Loucy (cell line): ENCODE results near the gene TMA16.

ENCODE experiments used
- EZH2phosphoT487 ChIP-seq: fragments of 200-600 bp; IDR thresholded peaks from 2 replicates; pipeline ENCODE4 v1.6.1; 2018; ENCODE audit warnings: antibody characterized with exemption, mild to moderate bottlenecking, moderate library complexity, borderline replicate concordance
- TF ChIP-seq, protein P1 (sequence below): fragments of 200-600 bp; sonication (generic); conservative IDR thresholded peaks from 2 replicates; pipeline ENCODE4 v1.5.1; 2014; ENCODE audit warnings: mild to moderate bottlenecking, antibody characterized with exemption, low read length

DNA sequence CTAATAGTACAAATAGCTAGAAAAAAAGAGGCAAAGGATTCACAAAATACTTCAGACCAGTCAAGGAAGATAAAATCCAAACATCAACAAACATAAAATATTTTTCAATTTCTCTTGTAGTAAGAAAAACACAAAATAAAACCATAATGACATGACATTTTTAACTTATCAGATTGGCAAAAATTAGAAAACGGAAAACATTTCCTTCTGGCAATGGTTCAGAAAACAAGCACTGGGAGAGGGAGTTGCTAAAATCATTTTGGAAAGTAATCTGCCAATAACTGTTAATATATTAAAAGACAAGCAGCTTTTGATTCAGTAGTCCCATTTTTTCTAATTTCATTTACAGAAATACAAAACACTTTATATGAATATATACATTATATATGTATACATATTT lies 47.0 kb upstream of the TMA16 start:
- TF ChIP-seq, protein P1, sequence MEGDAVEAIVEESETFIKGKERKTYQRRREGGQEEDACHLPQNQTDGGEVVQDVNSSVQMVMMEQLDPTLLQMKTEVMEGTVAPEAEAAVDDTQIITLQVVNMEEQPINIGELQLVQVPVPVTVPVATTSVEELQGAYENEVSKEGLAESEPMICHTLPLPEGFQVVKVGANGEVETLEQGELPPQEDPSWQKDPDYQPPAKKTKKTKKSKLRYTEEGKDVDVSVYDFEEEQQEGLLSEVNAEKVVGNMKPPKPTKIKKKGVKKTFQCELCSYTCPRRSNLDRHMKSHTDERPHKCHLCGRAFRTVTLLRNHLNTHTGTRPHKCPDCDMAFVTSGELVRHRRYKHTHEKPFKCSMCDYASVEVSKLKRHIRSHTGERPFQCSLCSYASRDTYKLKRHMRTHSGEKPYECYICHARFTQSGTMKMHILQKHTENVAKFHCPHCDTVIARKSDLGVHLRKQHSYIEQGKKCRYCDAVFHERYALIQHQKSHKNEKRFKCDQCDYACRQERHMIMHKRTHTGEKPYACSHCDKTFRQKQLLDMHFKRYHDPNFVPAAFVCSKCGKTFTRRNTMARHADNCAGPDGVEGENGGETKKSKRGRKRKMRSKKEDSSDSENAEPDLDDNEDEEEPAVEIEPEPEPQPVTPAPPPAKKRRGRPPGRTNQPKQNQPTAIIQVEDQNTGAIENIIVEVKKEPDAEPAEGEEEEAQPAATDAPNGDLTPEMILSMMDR: no peak
- no peak for TF ChIP-seq EZH2phosphoT487
